Testis (tissue), 5 donors: ENCODE results near the gene NUAK1. TPM values are rescaled to one million over a fixed set of nuclear protein-coding genes. Genes with fewer than 3 reads are reported as not detected.

Experiments used
- DNase-seq: peaks from one replicate; pipeline ENCODE4 v3.0.0-alpha.2; 2019
- H3K27ac ChIP-seq, 2 donors: fragments of 200-600 bp; sonication (generic); one replicate each; pipeline ENCODE4 v1.5.1; 2019
- H3K27me3 ChIP-seq: fragments of 200-600 bp; sonication (generic); one replicate; pipeline ENCODE4 v1.5.1; 2019
- H3K36me3 ChIP-seq: fragments of 200-600 bp; sonication (generic); one replicate; pipeline ENCODE4 v1.5.1; 2017; ENCODE audit warnings: low read depth; ENCODE audit errors: missing control alignments
- H3K4me1 ChIP-seq: fragments of 200-600 bp; sonication (generic); one replicate; pipeline ENCODE4 v1.5.1; 2019
- H3K4me3 ChIP-seq, 2 donors: fragments of 200-600 bp; sonication (generic); one replicate each; pipeline ENCODE4 v1.5.1; 2017 to 2019
- H3K9me3 ChIP-seq: fragments of 200-600 bp; sonication (generic); one replicate; pipeline ENCODE4 v1.5.1; 2017
- POLR2A ChIP-seq: fragments of 450-650 bp; IDR thresholded peaks from one replicate; pipeline ENCODE4 v1.6.1; 2017; ENCODE audit warnings: antibody characterized with exemption, mild to moderate bottlenecking, moderate library complexity
- WGBS, 2 donors: methylation state at CpG; one replicate each; pipeline ENCODE4 v1.1.5; 2018; 5-methylcytosine and 5-hydroxymethylcytosine counted together
- intact Hi-C: fragments of 100-400 bp; cut with DNase I; formaldehyde crosslinking; loops from one replicate; pipeline ENCODE4 v1.15.1; 2023; ENCODE audit warnings: low total_unique reads
- long read RNA-seq, 2 donors: transcript quantifications; one replicate each; lab custom pipeline, GENCODE V29; 2026
- polyA plus RNA-seq: library from polyadenylated mRNA; stranded (reverse); fragments of 350-450 nt; fragmentation: Illumina TruSeq; extraction: RNeasy Lipid Tissue Mini Kit (QIAGEN cat#74804); gene quantifications from one replicate; pipeline ENCODE4 v1.2.3, GENCODE V29; 2014; ENCODE audit warnings: low read depth, low replicate concordance; ENCODE audit not compliant: insufficient read depth
- total RNA-seq, 2 donors: library from RNA; depleted of rRNA; stranded (reverse); fragments of >200 nt; gene quantifications; one replicate each; pipeline ENCODE4 v1.2.3, GENCODE V29; 2016
- TF ChIP-seq, protein P1 (sequence below), 3 experiments: fragments of 450-650 bp in 2 of 3; fragments of 200-600 bp in 1 of 3; sonication (generic) in 1 of 3; IDR thresholded peaks; one replicate each; pipeline ENCODE4 v1.5.1; 2016 to 2019; ENCODE audit warnings: antibody characterized with exemption in 3 of 3, mild to moderate bottlenecking in 2 of 3, moderate library complexity in 1 of 3

NUAK1 gene
- total RNA-seq (1 to 10 TPM; 6.6 to 8.2 TPM), polyA plus RNA-seq (9.1 TPM)
- long read RNA-seq, donor 1, full-length matches to known transcripts = 2 of 2 reads
- long read RNA-seq, donor 1, partial matches to known transcripts = 0 of 2 reads
- long read RNA-seq, donor 1, other reads (novel, unspliced or antisense) = 0 of 2 reads
- long read RNA-seq, donor 2, partial matches to known transcripts = 0 of 1 reads
- long read RNA-seq, donor 2, other reads (novel, unspliced or antisense) = 0 of 1 reads

DNA sequence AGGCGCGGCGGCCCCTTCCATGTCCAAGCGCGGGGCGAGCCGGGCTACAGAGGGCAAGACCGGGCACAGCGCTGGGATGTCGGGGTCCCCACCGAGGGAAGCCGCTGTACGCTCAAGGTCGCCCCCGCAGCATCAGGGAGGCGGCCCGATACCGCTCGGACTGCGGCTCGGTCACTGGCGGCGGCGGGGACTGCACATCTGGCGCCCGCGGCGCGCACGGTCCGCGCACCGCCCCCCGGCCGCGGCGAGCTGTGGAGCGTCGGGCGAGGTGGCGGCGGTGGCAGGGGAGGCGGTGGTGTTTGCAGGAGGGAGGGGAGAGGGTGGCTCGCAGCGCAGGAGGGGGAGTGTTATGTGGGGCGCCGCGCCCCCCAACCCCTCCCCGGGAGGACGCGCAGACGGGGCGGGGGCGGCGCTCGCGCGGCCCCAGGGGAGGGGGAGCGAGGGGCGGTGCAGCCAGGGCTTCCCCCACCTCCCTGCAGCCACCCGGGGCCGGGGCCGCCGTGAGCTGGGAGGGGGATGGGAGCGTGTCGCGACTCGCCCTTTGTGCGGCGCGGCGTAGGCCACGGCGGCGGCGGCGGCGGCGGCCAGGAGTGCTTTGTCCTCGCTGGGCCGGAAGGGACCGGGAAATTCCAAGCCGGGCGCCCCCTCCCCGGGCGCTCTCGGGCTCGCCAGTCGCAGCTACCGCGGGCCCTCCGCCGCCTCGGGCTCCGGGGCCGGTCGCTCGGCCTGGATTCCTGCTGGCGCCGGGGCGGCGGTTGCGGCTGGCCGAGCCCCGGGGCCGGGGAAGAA, at the start of gene NUAK1:
Gene NUAK1, minus strand, starts transcription at position 322 of the 789 bp plus-strand sequence. Its CDS starts 301 bp downstream, at position 21.
- intact Hi-C loops = loop anchor here (5.0 kb wide), 1 partner anchor 717 kb away; no protein-coding TSS in a partner anchor
- peak; percentile 58 for DNase-seq
- Histone ChIP-seq H3K4me1 (no peaks in the 10 kb centered on the region), H3K36me3 (no peaks in the 10 kb centered on the region), H3K27ac (peak within 1 kb of the TSS; percentile 86 to 92), H3K4me3 (peak within 1 kb of the TSS; percentile 77 to 81), H3K27me3 (no peaks in the 10 kb centered on the region), H3K9me3 (no peaks in the 10 kb centered on the region)
- TF ChIP-seq POLR2A = no peak
- TF ChIP-seq, protein P1, sequence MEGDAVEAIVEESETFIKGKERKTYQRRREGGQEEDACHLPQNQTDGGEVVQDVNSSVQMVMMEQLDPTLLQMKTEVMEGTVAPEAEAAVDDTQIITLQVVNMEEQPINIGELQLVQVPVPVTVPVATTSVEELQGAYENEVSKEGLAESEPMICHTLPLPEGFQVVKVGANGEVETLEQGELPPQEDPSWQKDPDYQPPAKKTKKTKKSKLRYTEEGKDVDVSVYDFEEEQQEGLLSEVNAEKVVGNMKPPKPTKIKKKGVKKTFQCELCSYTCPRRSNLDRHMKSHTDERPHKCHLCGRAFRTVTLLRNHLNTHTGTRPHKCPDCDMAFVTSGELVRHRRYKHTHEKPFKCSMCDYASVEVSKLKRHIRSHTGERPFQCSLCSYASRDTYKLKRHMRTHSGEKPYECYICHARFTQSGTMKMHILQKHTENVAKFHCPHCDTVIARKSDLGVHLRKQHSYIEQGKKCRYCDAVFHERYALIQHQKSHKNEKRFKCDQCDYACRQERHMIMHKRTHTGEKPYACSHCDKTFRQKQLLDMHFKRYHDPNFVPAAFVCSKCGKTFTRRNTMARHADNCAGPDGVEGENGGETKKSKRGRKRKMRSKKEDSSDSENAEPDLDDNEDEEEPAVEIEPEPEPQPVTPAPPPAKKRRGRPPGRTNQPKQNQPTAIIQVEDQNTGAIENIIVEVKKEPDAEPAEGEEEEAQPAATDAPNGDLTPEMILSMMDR (IDR thresholded peaks at IDR 0.05) = no peak
- WGBS, 2 donors = 0% methylated on average over 36 of the region's 106 CpGs; no CpG with 5 or more reads in 1 of the 2 donors

- intact Hi-C loops = no loop called here
- no peaks in the 10 kb centered on the region for H3K27me3 ChIP-seq
- H3K4me1 ChIP-seq = peaks cover 13% of the 10 kb centered on the region
- WGBS, 2 donors = 41 to 58% methylated on average over 6 to 10 of the region's 10 CpGs
- no peak overlapping the region for H3K4me3 ChIP-seq
- TF ChIP-seq, protein P1 (IDR thresholded peaks at IDR 0.05) = no peak
- TF ChIP-seq POLR2A = no peak
- no peak overlapping the region for H3K27ac ChIP-seq
- DNase-seq = no peak
- no peaks in the 10 kb centered on the region for H3K36me3 ChIP-seq
- H3K9me3 ChIP-seq = no peaks in the 10 kb centered on the region
Measured at GRCh38 chr12:106188256-106188655, 49.5 kb upstream of the NUAK1 start.

GRCh38 chr12:106187842-106188241, 49.1 kb upstream of the NUAK1 start:
- no peaks in the 10 kb centered on the region for H3K36me3 ChIP-seq
- 75 to 84% methylated on average over 1 of the region's 1 CpG for WGBS, 2 donors
- intact Hi-C loops = no loop called here
- no peaks in the 10 kb centered on the region for H3K9me3 ChIP-seq
- H3K4me3 ChIP-seq = no peak overlapping the region
- TF ChIP-seq, protein P1 (IDR thresholded peaks at IDR 0.05) = no peak
- peaks cover 12% of the 10 kb centered on the region for H3K4me1 ChIP-seq
- no peak for DNase-seq
- no peak overlapping the region for H3K27ac ChIP-seq
- no peaks in the 10 kb centered on the region for H3K27me3 ChIP-seq

DNA sequence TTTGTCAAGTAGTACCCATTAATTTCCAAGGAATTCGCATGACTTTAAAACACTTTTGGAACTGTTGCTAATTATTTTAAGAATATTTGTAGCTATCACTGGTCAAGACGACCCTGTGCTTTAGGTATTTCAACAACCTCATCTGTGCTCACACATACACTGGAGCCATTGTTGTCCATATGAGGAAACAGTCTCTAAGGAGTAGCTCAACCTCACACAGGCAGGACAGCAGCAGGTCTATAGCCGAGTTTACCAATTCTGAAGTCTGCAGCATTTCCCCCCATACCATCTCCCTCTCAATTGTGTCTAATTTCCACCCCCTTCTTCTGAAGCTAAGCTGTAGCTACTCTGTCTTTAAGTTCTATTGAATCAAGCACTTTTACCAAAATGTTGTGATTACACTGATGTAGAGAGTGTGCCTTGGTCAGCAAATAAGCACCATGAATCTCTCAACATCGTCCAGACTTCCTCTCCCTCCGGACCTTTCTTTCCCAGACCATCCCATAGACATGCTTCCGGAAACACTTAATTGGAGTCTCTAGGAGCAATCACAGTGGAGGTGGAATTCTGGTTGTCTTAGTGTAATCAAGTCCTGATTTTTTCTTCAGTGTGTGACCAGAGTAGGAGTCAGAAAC, 48.5 kb upstream of the NUAK1 start:
- Histone ChIP-seq H3K27me3 (no peaks in the 10 kb centered on the region), H3K9me3 (no peaks in the 10 kb centered on the region), H3K4me3 (no peak overlapping the region), H3K27ac (no peak overlapping the region), H3K36me3 (no peaks in the 10 kb centered on the region), H3K4me1 (peaks cover 12% of the 10 kb centered on the region)
- intact Hi-C loops = no loop called here
- no peak for TF ChIP-seq POLR2A
- TF ChIP-seq, protein P1 (IDR thresholded peaks at IDR 0.05) = no peak
- 42 to 45% methylated on average over 6 of the region's 6 CpGs for WGBS, 2 donors
- no peak for DNase-seq
